Type B pancreatic cell (in vitro differentiated cells): ENCODE results near the gene PPM1B. TPM values are rescaled to one million over a fixed set of nuclear protein-coding genes. Genes with fewer than 3 reads are reported as not detected.
A peak's percentile ranks its signal among the peaks of the same experiment; 100 is the strongest.

Experiments used
- DNase-seq: peaks from one replicate; pipeline ENCODE4 v3.0.0; 2021; ENCODE audit warnings: mixed read lengths; ENCODE audit not compliant: unreplicated experiment; ENCODE audit errors: extremely low spot score
- H3K27ac Mint-ChIP-seq: 2 replicates; pipeline ENCODE4 v1.8.0; 2021; ENCODE audit warnings: mild to moderate bottlenecking, mixed read lengths
- H3K27me3 Mint-ChIP-seq: 2 replicates; pipeline ENCODE4 v1.8.0; 2021; ENCODE audit warnings: mixed read lengths
- H3K36me3 Mint-ChIP-seq: 2 replicates; pipeline ENCODE4 v1.8.0; 2021; ENCODE audit warnings: mixed read lengths
- H3K4me1 Mint-ChIP-seq: one replicate; pipeline ENCODE4 v1.8.0; 2021; ENCODE audit warnings: mixed read lengths; ENCODE audit not compliant: unreplicated experiment
- H3K4me3 Mint-ChIP-seq: 2 replicates; pipeline ENCODE4 v1.8.0; 2021; ENCODE audit warnings: mild to moderate bottlenecking, mixed read lengths
- H3K9me3 Mint-ChIP-seq: 2 replicates; pipeline ENCODE4 v1.8.0; 2021; ENCODE audit warnings: mixed read lengths
- CTCF ChIP-seq: fragments of 200-600 bp; sonication (generic); conservative IDR thresholded peaks from 2 replicates; pipeline ENCODE4 v1.5.0; 2021; ENCODE audit warnings: antibody characterized with exemption, mild to moderate bottlenecking
- total RNA-seq: library from RNA; stranded (reverse); gene quantifications from 2 replicates; pipeline ENCODE4 v1.2.1, GENCODE V29; 2021; ENCODE audit warnings: low replicate concordance

Gene PPM1B
- total RNA-seq, 1 donor from 2014 or later: 42.5 TPM

DNA sequence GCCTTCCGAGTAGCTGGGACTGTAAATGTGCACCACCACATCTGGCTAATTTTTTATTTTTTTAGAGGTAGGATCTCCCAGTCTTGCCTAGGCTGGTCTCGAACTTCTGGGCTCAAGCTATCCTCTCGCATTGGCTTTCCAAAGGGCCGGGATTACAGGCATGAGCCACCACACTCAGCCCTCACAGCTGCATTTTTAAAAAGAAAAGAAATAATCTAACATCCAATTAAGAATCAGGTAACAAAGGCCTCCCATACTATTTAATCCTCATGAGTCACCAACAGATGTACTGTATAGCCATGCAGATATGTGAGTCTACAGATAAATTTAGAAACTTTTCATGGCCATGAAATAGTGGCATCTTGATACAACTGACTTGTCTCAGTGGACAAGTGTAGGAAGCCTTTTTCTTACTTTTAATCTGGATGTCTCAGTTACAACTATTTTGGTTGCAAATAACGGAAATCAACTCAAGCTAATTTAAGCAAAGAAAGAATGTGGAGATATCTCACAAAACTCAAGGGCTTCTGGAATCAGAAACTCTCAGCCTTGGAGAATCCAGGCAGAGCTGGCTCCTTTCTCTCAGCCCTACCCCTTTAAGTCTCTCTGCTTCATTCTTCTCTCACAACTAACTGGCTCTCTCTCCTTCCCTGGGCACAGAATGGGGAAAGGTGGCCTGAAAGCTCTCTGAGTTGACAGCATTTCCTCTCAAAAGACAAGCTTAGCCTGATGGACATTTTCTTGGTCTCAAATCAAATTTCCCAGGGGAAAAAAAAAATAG is 12.8 kb upstream of the PPM1B start:
- no peak for TF ChIP-seq CTCF
- Mint-ChIP-seq H3K4me3 (no peak overlapping the region), H3K27ac (no peak overlapping the region), H3K9me3 (no peaks in the 10 kb centered on the region), H3K36me3 (no peaks in the 10 kb centered on the region), H3K27me3 (no peaks in the 10 kb centered on the region), H3K4me1 (no peaks in the 10 kb centered on the region)
- DNase-seq: no peak

- no peak for TF ChIP-seq CTCF
- Mint-ChIP-seq H3K9me3 (peaks cover 5% of the 10 kb centered on the region), H3K4me1 (peaks cover 8% of the 10 kb centered on the region), H3K4me3 (no peak overlapping the region), H3K36me3 (peaks cover 8% of the 10 kb centered on the region), H3K27me3 (peaks cover 3% of the 10 kb centered on the region), H3K27ac (no peak overlapping the region)
- DNase-seq: no peak
These were observed 4.9 kb upstream of the PPM1B start for GRCh38 chr2:44163777-44164176.

DNA sequence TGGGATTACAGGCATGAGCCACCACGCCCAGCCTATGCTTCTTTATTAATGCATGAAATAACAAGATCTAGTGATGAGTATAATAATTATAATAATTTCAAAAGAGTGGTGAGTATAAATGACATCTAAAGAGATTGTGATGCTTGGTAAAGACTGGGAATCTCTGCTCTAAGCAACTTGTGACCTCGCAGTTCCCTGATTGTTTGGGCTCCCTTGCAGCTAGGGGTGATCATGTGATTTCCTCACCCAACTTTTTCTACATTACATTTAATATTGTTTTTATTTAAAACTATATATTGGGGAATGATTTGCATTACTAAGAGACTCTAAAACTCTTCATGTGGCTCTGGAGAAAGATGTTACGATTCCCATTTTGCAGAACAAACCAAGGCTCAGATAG is 4.1 kb upstream of the PPM1B start:
- Mint-ChIP-seq H3K27me3 (peaks cover 3% of the 10 kb centered on the region), H3K9me3 (peaks cover 5% of the 10 kb centered on the region), H3K4me1 (peaks cover 8% of the 10 kb centered on the region), H3K4me3 (no peak overlapping the region), H3K27ac (no peak overlapping the region), H3K36me3 (peaks cover 8% of the 10 kb centered on the region)
- no peak for TF ChIP-seq CTCF
- no peak for DNase-seq

DNA sequence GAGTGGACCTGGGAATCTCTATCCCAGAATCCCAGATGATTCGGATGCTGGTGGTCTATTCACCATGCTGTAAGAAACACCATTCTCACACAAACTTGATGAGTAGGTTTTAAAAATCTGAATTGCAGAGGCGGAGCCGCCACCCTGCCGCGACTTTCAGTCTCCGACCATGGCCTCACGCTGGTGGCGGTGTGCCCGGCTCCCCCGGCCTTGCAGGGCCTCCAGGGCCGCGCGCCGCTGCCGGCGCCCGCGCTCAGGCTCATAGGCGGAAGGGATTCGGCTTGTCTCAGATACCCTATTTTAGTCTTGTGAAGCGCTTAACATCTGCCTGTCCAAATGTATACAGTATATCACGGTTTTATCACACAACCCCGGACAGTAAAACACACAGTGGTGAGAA is 2.6 kb upstream of the PPM1B start:
- DNase-seq: no peak
- H3K4me3 Mint-ChIP-seq: no peak overlapping the region
- H3K9me3 Mint-ChIP-seq: peaks cover 5% of the 10 kb centered on the region

DNA sequence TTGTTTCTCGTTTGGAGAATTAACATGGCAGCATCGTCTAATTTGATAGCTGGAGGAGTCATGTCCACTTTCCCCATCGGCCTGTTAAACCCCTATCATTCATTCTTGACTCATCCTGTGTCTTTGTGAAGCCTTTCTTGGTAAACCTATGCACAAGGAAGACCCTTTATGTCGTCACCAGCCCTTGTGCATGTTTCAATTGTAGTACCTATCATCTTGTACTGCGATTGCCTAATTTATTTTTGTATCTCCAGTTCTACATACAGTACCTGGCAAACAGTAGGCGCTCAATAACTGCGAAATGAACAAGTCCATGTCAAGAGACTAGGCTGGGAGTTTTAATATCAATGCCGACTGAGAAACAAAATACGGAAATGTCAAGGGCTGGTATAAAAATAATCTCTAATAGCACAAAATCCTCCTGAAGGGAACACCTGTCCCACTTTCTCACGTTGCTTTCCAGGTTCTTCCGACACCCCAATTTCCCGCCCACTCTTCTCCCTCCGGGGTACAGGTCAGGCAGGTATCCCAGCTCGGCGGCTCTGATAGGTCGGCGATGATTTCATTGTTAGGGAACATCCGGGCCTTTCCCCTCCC is 1.3 kb upstream of the PPM1B start:
- Mint-ChIP-seq H3K27me3 (no peaks in the 10 kb centered on the region), H3K4me1 (peaks cover 22% of the 10 kb centered on the region), H3K4me3 (peak overlapping the region; percentile 99), H3K27ac (peak overlapping the region; percentile 99), H3K9me3 (peaks cover 5% of the 10 kb centered on the region), H3K36me3 (peaks cover 8% of the 10 kb centered on the region)
- TF ChIP-seq CTCF: no peak
- DNase-seq: no peak

More for the DNA sequence above, 2.6 kb upstream of the PPM1B start:
- TF ChIP-seq CTCF: no peak
- peaks cover 3% of the 10 kb centered on the region for H3K27me3 Mint-ChIP-seq
- H3K27ac Mint-ChIP-seq: no peak overlapping the region
- H3K36me3 Mint-ChIP-seq: peaks cover 8% of the 10 kb centered on the region
- H3K4me1 Mint-ChIP-seq: peaks cover 17% of the 10 kb centered on the region
